Measurements from ENCODE around the gene OR2G2. TPM values are rescaled to one million over a fixed set of nuclear protein-coding genes. Genes with fewer than 3 reads are reported as not detected.

The OR2G2 gene, protein sequence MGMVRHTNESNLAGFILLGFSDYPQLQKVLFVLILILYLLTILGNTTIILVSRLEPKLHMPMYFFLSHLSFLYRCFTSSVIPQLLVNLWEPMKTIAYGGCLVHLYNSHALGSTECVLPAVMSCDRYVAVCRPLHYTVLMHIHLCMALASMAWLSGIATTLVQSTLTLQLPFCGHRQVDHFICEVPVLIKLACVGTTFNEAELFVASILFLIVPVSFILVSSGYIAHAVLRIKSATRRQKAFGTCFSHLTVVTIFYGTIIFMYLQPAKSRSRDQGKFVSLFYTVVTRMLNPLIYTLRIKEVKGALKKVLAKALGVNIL
- not detected for total RNA-seq

DNA sequence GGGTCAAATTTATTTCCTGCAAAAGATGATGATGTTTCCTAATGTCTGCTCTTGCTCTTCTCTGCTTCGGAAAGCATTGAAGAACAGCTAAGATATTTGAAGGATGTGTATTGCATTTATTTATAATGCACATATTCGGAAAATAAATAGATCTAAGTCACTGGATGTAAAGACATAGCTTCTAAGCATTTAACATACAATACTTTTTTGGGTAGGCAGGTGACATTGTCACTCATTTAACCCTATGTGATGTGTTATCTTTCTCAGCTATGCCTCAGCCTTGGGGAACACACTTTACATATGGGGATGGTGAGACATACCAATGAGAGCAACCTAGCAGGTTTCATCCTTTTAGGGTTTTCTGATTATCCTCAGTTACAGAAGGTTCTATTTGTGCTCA is at the start of gene OR2G2:
Gene OR2G2 (plus strand): TSS at position 301 of the 400 bp plus-strand sequence. CDS start 0 bp downstream, at position 301.
- DNase-seq (ENCODE audit: low spot score): no peak

DNA sequence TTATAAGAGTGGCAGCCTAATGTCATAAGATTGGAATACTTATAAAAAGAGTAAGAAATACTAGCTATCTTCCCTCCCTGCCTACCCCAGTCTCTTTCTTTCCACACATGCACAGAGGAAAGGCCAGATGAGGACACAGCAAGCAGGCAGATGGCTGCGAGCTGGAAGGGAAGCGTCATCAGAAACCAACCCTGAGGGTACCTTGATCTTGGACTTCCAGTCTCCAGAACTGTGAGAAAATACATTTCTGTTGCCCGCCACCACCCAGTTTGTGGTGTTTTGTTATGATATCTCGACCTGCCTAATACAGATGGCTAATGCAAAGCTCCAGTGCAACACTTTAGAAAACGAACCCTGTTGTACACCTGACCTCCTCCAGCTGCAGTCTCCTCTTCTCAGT is 49.6 kb upstream of the OR2G2 start:
- DNase-seq (ENCODE audit: low spot score): no peak

GRCh38 chr1:247539215-247539614 is 48.9 kb upstream of the OR2G2 start:
- no peak for DNase-seq (ENCODE audit: low spot score)

DNA sequence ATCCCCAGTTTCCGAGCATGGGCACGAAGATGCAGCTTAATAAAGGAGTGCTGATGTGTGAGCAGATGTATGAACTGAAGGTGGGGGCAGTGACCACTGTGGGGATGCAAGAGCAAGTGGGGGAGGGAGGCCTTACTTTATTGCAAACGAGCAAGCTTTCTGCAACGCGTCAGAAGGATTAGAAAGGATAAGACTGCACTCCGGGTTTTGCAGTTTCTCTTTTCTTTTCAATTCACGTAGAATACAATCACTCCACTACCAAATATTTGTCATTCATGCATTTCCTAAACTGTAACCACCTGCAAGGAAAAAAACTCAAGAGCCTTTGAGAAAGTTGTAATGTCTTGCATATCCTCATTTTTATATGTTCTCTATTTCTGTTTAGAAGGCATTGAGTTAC is 47.6 kb upstream of the OR2G2 start:
- DNase-seq (ENCODE audit: low spot score): no peak

DNA sequence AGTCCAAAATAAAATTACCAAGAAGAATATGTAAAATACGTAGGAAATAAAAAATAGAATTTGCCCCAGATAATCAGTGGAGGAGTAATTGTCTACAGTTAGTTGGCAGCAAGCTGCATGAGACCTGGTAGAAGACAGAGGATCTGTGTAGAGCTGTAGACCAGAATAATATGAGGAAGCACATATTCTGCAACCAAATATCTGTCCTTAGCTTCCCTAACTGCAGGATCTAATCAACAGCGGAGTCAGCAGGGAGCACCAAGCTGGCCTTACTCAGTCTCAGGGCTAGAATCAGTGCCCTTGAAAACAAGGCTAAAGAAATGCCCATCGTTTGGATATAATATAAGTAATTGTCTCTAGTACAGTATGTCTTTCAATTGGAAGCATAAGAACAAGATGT is 45.3 kb upstream of the OR2G2 start:
- DNase-seq (ENCODE audit: low spot score): no peak

DNA sequence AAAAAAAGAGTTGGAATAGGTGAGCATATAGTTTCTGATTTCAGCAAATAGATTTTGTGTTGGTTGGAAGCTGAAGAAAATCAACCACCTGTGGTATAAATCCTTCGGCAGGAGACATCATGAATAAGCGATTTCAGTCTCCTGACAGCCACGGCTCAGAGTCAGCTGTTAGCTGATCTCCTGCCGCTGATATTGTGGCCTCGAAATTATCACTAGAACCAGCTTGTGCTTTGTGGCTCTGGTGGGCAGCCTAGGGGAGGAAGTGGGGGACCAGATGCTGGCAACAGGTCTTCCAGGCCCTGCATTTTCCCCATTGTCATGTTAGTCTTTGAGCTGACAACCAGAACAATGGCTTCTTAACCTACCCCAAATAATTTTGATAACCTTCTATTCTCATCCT is 40.1 kb upstream of the OR2G2 start:
- DNase-seq (ENCODE audit: low spot score): no peak

DNA sequence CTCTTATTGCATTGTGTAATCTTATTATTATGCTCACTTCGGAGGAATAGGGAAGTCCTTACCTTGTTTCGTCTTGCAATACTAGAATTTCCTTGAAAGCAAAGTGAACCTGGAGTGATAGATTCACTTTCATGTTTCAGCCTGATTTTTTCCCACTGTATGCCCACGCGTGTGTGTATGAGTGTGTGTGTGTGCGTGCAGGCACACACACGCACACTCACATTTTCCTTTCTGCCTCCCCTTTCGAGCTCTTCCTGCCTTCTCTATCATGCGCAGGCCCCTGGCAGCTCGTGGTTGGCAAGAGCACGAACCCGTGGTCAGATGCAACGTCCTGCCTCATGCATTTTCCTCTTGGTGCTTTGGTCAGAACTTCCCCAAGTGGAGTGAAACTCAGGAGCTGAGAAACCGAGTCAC is 39.4 kb upstream of the OR2G2 start, which contains the start of gene GCSAML:
Gene GCSAML (plus strand): TSS at position 366 of the 414 bp plus-strand sequence. CDS start 58 bp downstream, outside the sequence.
- no peak for DNase-seq (ENCODE audit: low spot score)

DNA sequence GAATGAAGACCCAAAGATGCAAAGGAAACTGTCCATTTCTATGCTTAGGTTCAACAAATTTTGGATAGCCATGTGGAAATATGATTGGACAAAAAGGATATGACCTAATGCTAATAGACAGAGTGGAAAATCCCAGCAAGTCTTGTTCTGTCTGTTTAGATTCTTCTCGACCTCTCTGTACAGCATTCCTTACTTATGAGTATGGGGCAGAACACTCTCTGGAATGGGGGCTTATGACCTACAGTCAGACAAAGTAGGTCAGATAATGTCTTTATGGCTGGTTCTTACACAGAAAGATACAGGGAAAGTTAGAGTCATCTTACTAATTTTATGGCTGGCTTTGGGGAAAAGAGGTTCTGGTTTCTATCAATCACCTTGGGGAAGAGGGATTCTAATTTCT is 36.4 kb upstream of the OR2G2 start:
- no peak for DNase-seq (ENCODE audit: low spot score)

- DNase-seq (ENCODE audit: low spot score): no peak
These were observed 35.9 kb upstream of the OR2G2 start for GRCh38 chr1:247552231-247552630.

- no peak for DNase-seq (ENCODE audit: low spot score)
These were observed 30.1 kb upstream of the OR2G2 start for GRCh38 chr1:247557926-247558674.

DNA sequence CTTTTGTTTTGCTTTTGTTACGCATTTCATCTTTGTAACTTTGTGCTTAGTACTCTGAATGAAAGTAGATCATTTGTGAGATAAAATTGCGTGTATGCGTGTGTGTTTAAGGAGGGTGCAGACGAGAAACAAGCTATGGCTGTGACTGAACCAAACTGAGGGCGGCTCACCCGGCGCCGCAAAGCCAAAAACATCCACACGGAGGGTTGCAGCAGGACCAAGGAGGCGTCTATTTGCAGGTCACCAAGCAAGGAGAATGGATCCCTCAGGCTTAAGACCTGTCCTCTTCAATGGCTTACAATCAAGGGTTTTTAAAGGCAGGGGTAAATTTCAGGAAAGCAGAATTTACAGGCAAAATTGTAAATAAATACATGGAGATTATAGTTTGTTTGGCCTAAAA is 26.4 kb upstream of the OR2G2 start:
- DNase-seq (ENCODE audit: low spot score): no peak

DNA sequence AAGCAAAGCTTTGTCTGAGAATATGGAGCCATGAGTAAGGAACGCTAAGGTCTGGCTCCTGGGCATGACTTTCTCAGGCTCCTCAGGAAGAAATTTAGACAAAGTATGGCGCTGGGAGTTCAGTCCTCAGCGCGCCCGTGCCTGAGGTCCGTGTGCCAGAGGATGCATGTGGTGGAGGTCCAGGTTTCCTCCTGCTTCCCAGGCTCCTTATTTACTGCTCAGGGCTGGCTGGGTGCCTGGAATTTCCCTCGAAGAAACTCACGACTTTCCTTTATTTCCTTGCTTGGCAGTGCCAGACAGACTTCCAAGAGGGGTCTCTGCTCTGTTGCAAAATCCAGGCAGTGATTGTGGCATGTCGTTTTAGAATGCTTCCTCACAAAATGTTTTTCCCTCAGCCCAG is 26.0 kb upstream of the OR2G2 start:
- no peak for DNase-seq (ENCODE audit: low spot score)

- no peak for DNase-seq (ENCODE audit: low spot score)
These were observed 13.9 kb upstream of the OR2G2 start for GRCh38 chr1:247574236-247574635.

- no peak for DNase-seq (ENCODE audit: low spot score)
These were observed 13.5 kb upstream of the OR2G2 start for GRCh38 chr1:247574664-247575063.

- no peak for DNase-seq (ENCODE audit: low spot score)
These were observed 11.6 kb upstream of the OR2G2 start for GRCh38 chr1:247576514-247576913.

DNA sequence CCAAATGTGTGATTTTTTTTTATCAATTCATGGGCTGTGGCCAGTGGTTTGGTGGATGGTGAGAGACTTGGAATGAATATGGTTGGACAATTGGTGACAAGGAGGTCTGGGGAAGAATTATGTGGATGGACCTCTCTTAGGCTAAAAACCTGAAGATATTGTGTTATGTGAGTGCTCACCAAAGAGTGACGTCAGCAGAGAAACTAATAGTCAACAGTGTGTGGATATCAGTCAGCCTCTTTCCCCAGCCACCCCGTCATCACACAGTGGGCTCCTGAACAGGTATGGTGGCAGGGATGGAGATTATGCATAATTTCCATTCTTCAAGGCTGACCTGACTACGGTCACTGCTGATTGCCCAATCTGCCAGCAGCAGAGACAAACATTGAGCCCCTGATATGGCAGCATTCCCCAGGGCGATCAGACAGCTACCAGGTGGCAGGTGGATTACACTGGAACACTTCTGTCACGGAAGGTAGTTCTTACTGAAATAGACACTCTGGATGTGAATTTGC is 9.2 kb upstream of the OR2G2 start:
- no peak for DNase-seq (ENCODE audit: low spot score)

DNA sequence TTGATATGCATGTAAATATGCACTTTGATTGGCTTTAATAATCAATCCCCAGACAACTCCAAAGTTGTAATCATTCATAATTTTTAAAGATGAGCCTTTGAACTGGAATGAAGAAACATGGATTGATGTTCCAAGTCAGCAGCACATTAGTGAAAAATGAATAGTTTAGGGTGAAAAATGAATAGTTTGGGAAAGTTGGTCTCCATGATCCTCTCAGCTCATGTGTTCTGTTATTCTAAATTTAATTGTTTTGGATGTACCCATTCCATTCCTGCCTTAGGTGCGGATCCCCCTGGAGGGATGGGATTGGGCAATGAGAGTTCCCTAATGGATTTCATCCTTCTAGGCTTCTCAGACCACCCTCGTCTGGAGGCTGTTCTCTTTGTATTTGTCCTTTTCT is 17.1 kb downstream of the OR2G2 start, which contains the start of gene OR2G3:
Gene OR2G3 (plus strand): TSS at position 301 of the 400 bp plus-strand sequence. CDS start 0 bp downstream, at position 301.
- DNase-seq (ENCODE audit: low spot score): no peak

- DNase-seq (ENCODE audit: low spot score): no peak
These were observed 25.2 kb downstream of the OR2G2 start for GRCh38 chr1:247613405-247613804.

DNA sequence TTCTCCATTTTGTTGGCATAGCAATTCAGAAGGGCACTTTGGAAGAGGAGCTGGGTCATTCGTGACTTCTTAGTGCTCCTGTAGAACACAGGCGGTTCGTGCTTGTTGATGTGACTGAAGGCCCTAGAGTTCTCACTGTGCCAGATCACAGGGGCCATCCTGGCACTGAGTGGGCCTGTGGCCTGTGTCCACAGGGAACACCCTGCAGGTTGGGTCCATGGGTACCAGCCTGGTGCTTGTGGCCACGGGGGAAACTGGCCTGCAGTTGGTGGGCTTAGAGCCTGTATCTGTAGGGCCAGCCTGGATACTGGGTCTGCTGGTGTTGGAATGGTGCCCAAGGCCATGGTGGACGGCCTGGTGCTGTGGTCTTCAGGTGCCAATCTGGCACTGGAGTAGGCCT is 26.5 kb downstream of the OR2G2 start:
- DNase-seq (ENCODE audit: low spot score): no peak

- no peak for DNase-seq (ENCODE audit: low spot score)
These were observed 39.8 kb downstream of the OR2G2 start for GRCh38 chr1:247627951-247628350.

DNA sequence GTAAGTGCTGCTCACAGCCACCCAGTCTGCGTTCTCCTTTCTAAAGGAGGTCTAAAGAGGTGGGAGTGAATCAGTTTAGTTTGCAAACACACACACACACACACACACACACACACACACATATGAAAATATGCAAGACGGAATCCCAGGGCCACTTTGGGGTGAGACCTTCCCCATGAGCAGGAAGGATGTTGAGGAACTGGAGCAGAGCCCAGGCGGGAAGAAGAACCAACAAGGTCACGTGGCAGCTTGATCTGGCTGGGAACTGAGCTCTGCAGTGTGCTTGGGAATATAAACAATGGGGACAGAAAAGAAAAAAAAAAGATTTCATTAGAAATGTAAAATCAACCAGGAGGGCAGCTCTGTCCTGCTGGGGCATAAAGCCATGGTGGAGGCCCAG is 49.9 kb downstream of the OR2G2 start:
- no peak for DNase-seq (ENCODE audit: low spot score)

DNA sequence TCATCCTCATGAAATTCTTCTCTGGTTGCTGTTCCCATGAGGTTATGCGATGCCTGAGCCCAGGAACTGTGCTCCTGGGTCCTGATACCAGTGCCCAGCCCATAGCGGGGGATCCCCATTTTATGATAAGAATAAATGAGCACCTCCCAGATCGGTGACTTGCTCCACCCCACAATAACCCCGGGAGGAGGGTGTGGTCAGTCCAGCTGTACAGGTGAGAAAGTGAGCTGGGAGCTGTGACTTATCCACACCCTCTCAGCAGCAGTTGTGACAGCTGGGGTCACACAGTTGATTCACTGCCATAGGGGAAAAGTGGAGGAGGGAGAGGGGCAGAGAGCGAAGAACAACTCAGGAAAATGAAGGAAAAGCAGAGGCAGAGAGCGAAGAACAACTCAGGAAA is 50.6 kb downstream of the OR2G2 start:
- DNase-seq (ENCODE audit: low spot score): no peak

Measured in mucosa of gallbladder (tissue), 1 donor.